Gastrocnemius medialis (tissue), 4 donors: ENCODE results near the gene OTUD3. TPM values are rescaled to one million over a fixed set of nuclear protein-coding genes. Genes with fewer than 3 reads are reported as not detected.
"Not testable (repeated sequence)": the region's sequence is repeated elsewhere in the genome, so short reads cannot be mapped to it uniquely, and the experiment has no call there.

Experiments used
- ATAC-seq, 2 donors: fragments of 150-250 bp; one replicate each; pipeline ENCODE4 v1.9.1; 2016
- DNase-seq, 2 donors: peaks; one replicate each; pipeline ENCODE4 v3.0.0-alpha.2; 2019
- H3K27ac ChIP-seq, 4 donors: fragments of 200-600 bp; sonication (generic); 1 replicate in 1 of 4; 2 replicates in 3 of 4; pipeline ENCODE4 v1.5.1; 2016 to 2018; ENCODE audit warnings: mild to moderate bottlenecking in 2 of 4, moderate library complexity in 1 of 4
- H3K27me3 ChIP-seq, 3 donors: fragments of 200-600 bp; sonication (generic) in 2 of 3; 1 replicate in 1 of 3; 2 replicates in 2 of 3; pipeline versions ENCODE4 v1.5.1 to v1.6.0; 2016 to 2019; ENCODE audit warnings: mild to moderate bottlenecking in 1 of 3, moderate library complexity in 1 of 3
- H3K36me3 ChIP-seq, 2 donors: fragments of 200-600 bp; sonication (generic) in 1 of 2; one replicate each; pipeline ENCODE4 v1.5.1; 2017 to 2018
- H3K4me1 ChIP-seq, 2 donors: fragments of 200-600 bp; sonication (generic) in 1 of 2; one replicate each; pipeline ENCODE4 v1.5.1; 2016 to 2017; ENCODE audit warnings: mild to moderate bottlenecking in 2 of 2
- H3K4me3 ChIP-seq, 4 donors: fragments of 200-600 bp; sonication (generic) in 3 of 4; 1 replicate in 1 of 4; 2 replicates in 3 of 4; pipeline ENCODE4 v1.5.1; 2016 to 2019; ENCODE audit warnings: mild to moderate bottlenecking in 2 of 4
- H3K9me3 ChIP-seq, 3 donors: fragments of 200-600 bp; sonication (generic) in 2 of 3; 1 replicate in 1 of 3; 2 replicates in 2 of 3; pipeline ENCODE4 v1.5.1; 2016 to 2019
- POLR2A ChIP-seq, 2 donors: fragments of 450-650 bp; IDR thresholded peaks; one replicate each; pipeline ENCODE4 v1.6.1; 2017; ENCODE audit warnings: antibody characterized with exemption in 2 of 2, mild to moderate bottlenecking in 2 of 2, moderate library complexity in 2 of 2
- in situ Hi-C, 4 donors: fragments of 200-750 bp; cut with MboI; loops; one replicate each; pipeline versions ENCODE4 v1.15.0 to v1.8.0; 2017; ENCODE audit warnings: low sequenced_read_pairs in 4 of 4
- intact Hi-C: fragments of 100-400 bp; cut with DNase I; formaldehyde crosslinking; loops from one replicate; pipeline ENCODE4 v1.15.1; 2023; ENCODE audit warnings: low total_unique reads
- total RNA-seq, 4 donors: library from RNA; depleted of rRNA; stranded (reverse); fragments of >200 nt; gene quantifications; one replicate each; pipeline versions ENCODE4 v1.1.0 to v1.2.3, GENCODE V29; 2016
- TF ChIP-seq, protein P1 (sequence below), 5 experiments: fragments of 450-650 bp in 3 of 5; fragments of 200-600 bp in 2 of 5; sonication (generic) in 2 of 5; IDR thresholded peaks in 4 of 5; conservative IDR thresholded peaks in 1 of 5; 1 replicate in 4 of 5; 2 replicates in 1 of 5; pipeline ENCODE4 v1.5.1; 2016 to 2019; ENCODE audit warnings: antibody characterized with exemption in 5 of 5, mild to moderate bottlenecking in 3 of 5, moderate library complexity in 3 of 5

Gene OTUD3
- total RNA-seq, 4 donors from 2014 or later, result 3.3 to 7.9 (median 4.4) TPM

DNA sequence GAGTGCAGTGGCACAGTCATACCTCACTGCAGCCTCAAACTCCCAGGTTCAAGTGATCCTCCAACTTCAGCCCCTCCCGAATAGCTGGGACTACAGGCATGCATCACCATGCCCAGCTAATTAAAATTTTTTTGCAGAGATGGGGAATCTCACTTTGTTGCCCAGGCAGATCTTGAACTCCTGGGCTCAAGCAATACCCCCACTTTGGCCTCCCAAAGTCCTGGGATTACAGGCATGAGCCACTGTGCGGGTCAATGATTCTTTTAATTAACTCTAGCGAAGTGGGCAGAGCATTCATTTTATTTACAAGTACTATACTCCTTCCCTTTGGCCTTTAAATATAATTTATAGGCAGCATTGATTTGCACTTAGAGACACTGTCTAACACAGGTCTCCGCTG lies 2.5 kb upstream of the OTUD3 start:
- Histone ChIP-seq H3K4me3 (no peak overlapping the region), H3K4me1 (peaks cover 10 to 15% of the 10 kb centered on the region in 2 donors), H3K27ac (no peak overlapping the region), H3K9me3 (no peaks in the 10 kb centered on the region), H3K27me3 (no peaks in the 10 kb centered on the region), H3K36me3 (peaks cover 0 to under 1% of the 10 kb centered on the region in 2 donors)
- in situ Hi-C loops (no loop called here), intact Hi-C loops (no loop called here)
- no peak for DNase-seq
- ATAC-seq, result no peak
- TF ChIP-seq POLR2A (IDR thresholded peaks at IDR 0.05), result no peak
- TF ChIP-seq, protein P1, sequence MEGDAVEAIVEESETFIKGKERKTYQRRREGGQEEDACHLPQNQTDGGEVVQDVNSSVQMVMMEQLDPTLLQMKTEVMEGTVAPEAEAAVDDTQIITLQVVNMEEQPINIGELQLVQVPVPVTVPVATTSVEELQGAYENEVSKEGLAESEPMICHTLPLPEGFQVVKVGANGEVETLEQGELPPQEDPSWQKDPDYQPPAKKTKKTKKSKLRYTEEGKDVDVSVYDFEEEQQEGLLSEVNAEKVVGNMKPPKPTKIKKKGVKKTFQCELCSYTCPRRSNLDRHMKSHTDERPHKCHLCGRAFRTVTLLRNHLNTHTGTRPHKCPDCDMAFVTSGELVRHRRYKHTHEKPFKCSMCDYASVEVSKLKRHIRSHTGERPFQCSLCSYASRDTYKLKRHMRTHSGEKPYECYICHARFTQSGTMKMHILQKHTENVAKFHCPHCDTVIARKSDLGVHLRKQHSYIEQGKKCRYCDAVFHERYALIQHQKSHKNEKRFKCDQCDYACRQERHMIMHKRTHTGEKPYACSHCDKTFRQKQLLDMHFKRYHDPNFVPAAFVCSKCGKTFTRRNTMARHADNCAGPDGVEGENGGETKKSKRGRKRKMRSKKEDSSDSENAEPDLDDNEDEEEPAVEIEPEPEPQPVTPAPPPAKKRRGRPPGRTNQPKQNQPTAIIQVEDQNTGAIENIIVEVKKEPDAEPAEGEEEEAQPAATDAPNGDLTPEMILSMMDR (IDR thresholded peaks at IDR 0.05 in 4 of 5, conservative IDR thresholded peaks at IDR 0.05 in 1 of 5), result no peak

DNA sequence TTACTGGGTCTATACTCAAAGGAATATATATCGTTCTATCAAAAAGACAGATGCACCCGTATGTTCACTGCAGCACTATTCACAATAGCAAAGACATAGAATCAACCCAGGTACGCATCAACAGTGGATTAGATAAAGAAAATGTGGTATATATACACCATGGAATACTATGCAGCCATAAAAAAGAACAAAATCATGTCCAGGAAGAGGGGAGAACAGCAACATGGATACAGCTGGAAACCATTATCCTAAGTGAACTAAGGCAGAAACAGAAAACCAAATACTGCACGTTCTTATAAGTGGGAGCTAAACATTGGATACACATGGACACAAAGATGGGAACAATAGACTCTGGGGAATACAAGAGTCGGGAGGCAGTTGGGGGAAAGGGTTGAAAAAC lies 1.4 kb upstream of the OTUD3 start:
- not testable (repeated sequence) for ATAC-seq

DNA sequence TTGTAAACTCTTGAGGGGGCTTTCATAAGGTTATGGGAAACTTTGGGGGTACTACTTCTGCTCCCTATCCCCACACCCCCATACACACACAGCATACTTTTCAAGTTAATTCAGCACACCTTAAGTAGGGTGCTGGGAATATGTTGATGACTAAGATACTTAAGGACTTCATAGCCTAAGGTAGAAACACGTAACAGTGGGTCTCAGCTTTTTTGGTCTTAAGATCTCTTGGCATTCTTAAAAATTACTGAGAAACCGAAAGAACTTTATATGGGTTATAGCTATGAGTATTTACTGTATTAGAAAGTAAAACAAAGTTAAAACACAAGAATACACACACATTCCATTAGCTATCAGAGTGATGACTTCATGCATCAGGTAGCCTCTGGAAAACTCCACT lies 2.1 kb downstream of the OTUD3 start:
- TF ChIP-seq, protein P1 (IDR thresholded peaks at IDR 0.05 in 4 of 5, conservative IDR thresholded peaks at IDR 0.05 in 1 of 5), result no peak
- no peak for TF ChIP-seq POLR2A (IDR thresholded peaks at IDR 0.05)
- Histone ChIP-seq H3K4me1 (peaks cover 10 to 21% of the 10 kb centered on the region in 2 donors), H3K4me3 (no peak overlapping the region), H3K9me3 (no peaks in the 10 kb centered on the region), H3K36me3 (peaks cover 0 to 4% of the 10 kb centered on the region in 2 donors), H3K27ac (no peak overlapping the region), H3K27me3 (no peaks in the 10 kb centered on the region)
- in situ Hi-C loops, result no loop called here
- ATAC-seq (no peak), DNase-seq (no peak)
- intact Hi-C loops, result no loop called here

More for the DNA sequence above, 1.4 kb upstream of the OTUD3 start:
- H3K4me3 ChIP-seq, H3K27ac ChIP-seq, H3K9me3 ChIP-seq, DNase-seq, H3K36me3 ChIP-seq, intact Hi-C loops, in situ Hi-C loops, H3K27me3 ChIP-seq: not testable (repeated sequence)
- peaks cover 10 to 15% of the 10 kb centered on the region in 2 donors for H3K4me1 ChIP-seq

DNA sequence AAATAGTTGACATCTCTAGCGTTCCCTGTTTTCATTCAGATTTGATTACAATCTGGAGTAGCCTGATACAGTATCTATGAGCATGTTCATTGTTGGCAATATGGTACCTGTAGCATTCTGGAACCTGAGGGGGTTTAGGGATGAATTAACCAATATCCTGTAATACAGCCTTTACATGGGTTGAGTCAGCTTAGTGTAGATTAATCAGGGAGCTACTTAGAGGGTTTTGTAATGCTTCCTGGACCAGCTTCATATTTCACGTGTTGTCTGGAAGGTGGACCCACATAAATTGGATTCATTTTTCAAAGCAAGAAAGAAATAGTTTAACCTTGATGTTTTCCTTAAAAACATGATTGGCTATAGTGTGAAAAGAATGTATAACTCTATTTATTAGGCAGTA lies 3.6 kb downstream of the OTUD3 start:
- intact Hi-C loops, result no loop called here
- ATAC-seq (no peak), DNase-seq (no peak)
- in situ Hi-C loops, result no loop called here
- H3K27me3 ChIP-seq, result no peaks in the 10 kb centered on the region
- H3K36me3 ChIP-seq, result peaks cover 0 to 4% of the 10 kb centered on the region in 2 donors
- no peaks in the 10 kb centered on the region for H3K9me3 ChIP-seq
- no peak for TF ChIP-seq POLR2A (IDR thresholded peaks at IDR 0.05)
- TF ChIP-seq, protein P1 (IDR thresholded peaks at IDR 0.05 in 4 of 5, conservative IDR thresholded peaks at IDR 0.05 in 1 of 5), result no peak
- no peak overlapping the region for H3K4me3 ChIP-seq
- no peak overlapping the region for H3K27ac ChIP-seq
- H3K4me1 ChIP-seq, result peaks cover 10 to 21% of the 10 kb centered on the region in 2 donors

DNA sequence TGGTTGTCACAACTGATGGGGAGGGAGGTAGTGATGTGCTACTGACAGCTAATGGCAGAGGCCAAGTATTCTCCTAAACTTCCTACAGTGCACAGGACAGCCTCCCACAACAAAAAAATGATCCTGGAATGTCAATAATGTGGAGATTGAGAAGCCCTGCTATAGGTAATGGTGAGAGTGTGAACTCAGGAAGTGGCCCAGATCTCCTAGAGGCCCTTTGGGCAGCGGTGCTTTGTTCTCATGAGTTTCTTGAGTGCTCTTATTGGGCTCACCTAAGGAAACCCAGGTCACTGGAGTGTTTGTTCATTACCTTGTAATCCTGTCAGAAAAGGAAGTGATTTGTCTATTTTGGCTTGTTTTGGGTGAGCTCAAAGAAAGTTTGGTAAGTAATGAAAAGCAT lies 5.9 kb downstream of the OTUD3 start:
- no peak overlapping the region for H3K27ac ChIP-seq
- no peak for DNase-seq
- H3K27me3 ChIP-seq, result no peaks in the 10 kb centered on the region
- in situ Hi-C loops, result no loop called here
- no peak overlapping the region for H3K4me3 ChIP-seq
- TF ChIP-seq, protein P1 (IDR thresholded peaks at IDR 0.05 in 4 of 5, conservative IDR thresholded peaks at IDR 0.05 in 1 of 5), result no peak
- TF ChIP-seq POLR2A (IDR thresholded peaks at IDR 0.05), result no peak
- H3K4me1 ChIP-seq, result peaks cover 9 to 17% of the 10 kb centered on the region in 2 donors
- peaks cover 0 to 19% of the 10 kb centered on the region in 2 donors for H3K36me3 ChIP-seq
- no peaks in the 10 kb centered on the region for H3K9me3 ChIP-seq
- ATAC-seq, result no peak
- intact Hi-C loops, result no loop called here
